Endothelial cell of umbilical vein (primary cell): ENCODE data around the gene PTPRD. TPM values are rescaled to one million over a fixed set of nuclear protein-coding genes. Genes with fewer than 3 reads are reported as not detected.

Experiments used
- BruUV-seq: library from RNA; stranded (reverse); fragments of 400-500 nt; replicated peaks from 2 replicates; lab custom pipeline; 2021; lab: Mats Ljungman, UMichigan
- CTCF ChIA-PET: fragments of 300-600, 350-600 bp; sonication (Branson Sonifier 250); formaldehyde crosslinking; loops from one replicate; lab custom pipeline; 2021; ENCODE audit warnings: antibody characterized with exemption, inconsistent platforms; lab: Charles Lee
- POLR2A ChIA-PET: fragments of 300-600, 350-600 bp; sonication (Branson Sonifier 250); formaldehyde crosslinking; loops from one replicate; lab custom pipeline; 2021; ENCODE audit warnings: antibody characterized with exemption, inconsistent platforms; lab: Charles Lee
- DNase-seq: peaks from one replicate; pipeline ENCODE4 v3.0.0-alpha.2; 2011; ENCODE audit warnings: low read depth, low spot score
- FAIRE-seq: peaks from 2 replicates; lab custom pipeline; 2011; peaks lifted over from hg19 to GRCh38; lab: Jason Lieb, UNC
- H2AFZ ChIP-seq: 2 replicates; pipeline ENCODE4 v1.6.0; 2012; ENCODE audit warnings: low read depth, low read length, control low read depth, inconsistent platforms
- H3K27ac ChIP-seq: 2 replicates; pipeline ENCODE4 v1.5.1; 2011; ENCODE audit warnings: low read depth, mild to moderate bottlenecking, control low read depth, low read length, moderate library complexity; ENCODE audit not compliant: insufficient read depth
- H3K27me3 ChIP-seq, 2 experiments: 2 replicates each; pipeline versions ENCODE4 v1.6.0 to v1.6.1; 2011; ENCODE audit warnings: low read length in 2 of 2, mixed read lengths in 1 of 2; ENCODE audit not compliant: control insufficient read depth in 2 of 2, insufficient read depth in 2 of 2
- H3K36me3 ChIP-seq, 2 experiments: 2 replicates in 1 of 2; 3 replicates in 1 of 2; pipeline ENCODE4 v1.5.1; 2011; ENCODE audit warnings: low read length in 2 of 2, mild to moderate bottlenecking in 1 of 2, moderate library complexity in 1 of 2; ENCODE audit not compliant: control insufficient read depth in 2 of 2, insufficient read depth in 2 of 2; ENCODE audit errors: extremely low read depth in 1 of 2
- H3K4me1 ChIP-seq: 3 replicates; pipeline ENCODE4 v1.5.1; 2011; ENCODE audit warnings: mild to moderate bottlenecking, low read length; ENCODE audit not compliant: control insufficient read depth, insufficient read depth; ENCODE audit errors: extremely low read depth
- H3K4me2 ChIP-seq: 2 replicates; pipeline ENCODE4 v1.6.1; 2011; ENCODE audit warnings: low read length, control low read depth, mixed read lengths; ENCODE audit not compliant: insufficient read depth
- H3K4me3 ChIP-seq, 3 experiments: fragments of 200-600 bp in 1 of 3; sonication (generic), shearing (Covaris generic) in 1 of 3; replicated peaks in 1 of 3; 2 replicates each; pipeline ENCODE4 v1.5.1; 2011 to 2016; ENCODE audit warnings: control low read depth in 3 of 3, low read length in 3 of 3, mild to moderate bottlenecking in 2 of 3, inconsistent platforms in 1 of 3, low read depth in 1 of 3, moderate library complexity in 1 of 3; ENCODE audit not compliant: insufficient read depth in 1 of 3
- H3K79me2 ChIP-seq: 2 replicates; pipeline ENCODE4 v1.6.0; 2012; ENCODE audit warnings: low read length, inconsistent platforms; ENCODE audit not compliant: control insufficient read depth, insufficient read depth
- H3K9ac ChIP-seq: replicated peaks from 2 replicates; pipeline ENCODE3; 2011; ENCODE audit warnings: low read length, control low read depth; ENCODE audit not compliant: insufficient read depth; ENCODE audit errors: extremely low read depth
- H3K9me1 ChIP-seq: replicated peaks from 3 replicates; pipeline ENCODE4 v1.6.0; 2011; ENCODE audit warnings: mild to moderate bottlenecking, low read length; ENCODE audit not compliant: control insufficient read depth, insufficient read depth; ENCODE audit errors: extremely low read depth
- H3K9me3 ChIP-seq: replicated peaks from 2 replicates; pipeline ENCODE4 v1.5.1; 2012; ENCODE audit warnings: low read length, inconsistent platforms; ENCODE audit not compliant: control insufficient read depth, insufficient read depth
- H4K20me1 ChIP-seq: replicated peaks from 2 replicates; pipeline ENCODE3; 2011; ENCODE audit warnings: mild to moderate bottlenecking, low read length; ENCODE audit not compliant: control insufficient read depth, insufficient read depth; ENCODE audit errors: extremely low read depth
- CTCF ChIP-seq, 2 donors: IDR thresholded peaks; 1 replicate in 1 of 2; 2 replicates in 1 of 2; pipeline ENCODE4 v1.5.1; 2011; ENCODE audit warnings: low read length in 2 of 2, mild to moderate bottlenecking in 2 of 2, moderate library complexity in 2 of 2, control low read depth in 1 of 2, inconsistent platforms in 1 of 2, low read depth in 1 of 2; ENCODE audit not compliant: insufficient read depth in 1 of 2; ENCODE audit errors: extremely low read depth in 1 of 2
- EZH2 ChIP-seq: IDR thresholded peaks from 2 replicates; pipeline ENCODE4 v1.6.1; 2012; ENCODE audit warnings: borderline replicate concordance, low read depth, mild to moderate bottlenecking, moderate library complexity, low read length, inconsistent platforms; ENCODE audit not compliant: severe bottlenecking
- FOS ChIP-seq: IDR thresholded peaks from 2 replicates; pipeline ENCODE4 v1.6.1; 2011; ENCODE audit warnings: mild to moderate bottlenecking, low read length, moderate library complexity, borderline replicate concordance; ENCODE audit not compliant: insufficient read depth
- GATA2 ChIP-seq: IDR thresholded peaks from 2 replicates; pipeline ENCODE4 v1.7.0; 2011; ENCODE audit warnings: low read depth, mild to moderate bottlenecking, moderate library complexity, mixed read lengths, low read length; ENCODE audit not compliant: insufficient read length, insufficient read depth
- JUN ChIP-seq: IDR thresholded peaks from 2 replicates; pipeline ENCODE4 v1.6.1; 2011; ENCODE audit warnings: borderline replicate concordance, low read depth; ENCODE audit not compliant: insufficient read length, insufficient read depth
- MAX ChIP-seq: IDR thresholded peaks from 2 replicates; pipeline ENCODE4 v1.6.1; 2011; ENCODE audit not compliant: insufficient read depth, insufficient read length
- MYC ChIP-seq: IDR thresholded peaks from one replicate; pipeline ENCODE4 v1.6.1; 2011; ENCODE audit warnings: mild to moderate bottlenecking, low read depth, low read length
- POLR2A ChIP-seq: IDR thresholded peaks from 2 replicates; pipeline ENCODE4 v1.6.1; 2012; ENCODE audit warnings: low read depth, mild to moderate bottlenecking, control low read depth, low read length
- POLR2AphosphoS5 ChIP-seq: IDR thresholded peaks from 2 replicates; pipeline ENCODE4 v1.6.1; 2012; ENCODE audit warnings: low read depth, mild to moderate bottlenecking, control low read depth, low read length, moderate library complexity; ENCODE audit not compliant: insufficient read depth
- dilution Hi-C: fragments of 300-500 bp; cut with MboI; formaldehyde crosslinking; loops from one replicate; pipeline ENCODE4 v1.15.0; 2019; ENCODE audit warnings: low sequenced_read_pairs; ENCODE audit not compliant: extremely low pct_ligation_motif_present
- intact Hi-C: fragments of 100-400 bp; cut with micrococcal nuclease; formaldehyde crosslinking; loops from one replicate; pipeline ENCODE4 v1.10.0; 2022
- polyA plus RNA-seq, 4 experiments: library from polyadenylated mRNA; depleted of rRNA in 3 of 4; stranded (reverse) in 3 of 4; unstranded in 1 of 4; fragments of >200 nt; gene quantifications; 2 replicates each; pipeline versions ENCODE4 v1.2.1 to v1.2.3, GENCODE V29; 2011 to 2012; ENCODE audit warnings: missing spikeins in 1 of 4
- total RNA-seq: library from RNA; stranded (reverse); gene quantifications from 2 replicates; pipeline ENCODE4 v1.2.3, GENCODE V29; 2021

Gene PTPRD
- total and polyA plus RNA-seq, 2 donors (not counting 3 experiments of a cell fraction or from before 2014, with no cell fraction given), result 5.5 to 5.7 TPM

GRCh38 chr9:8268881-8269280 is 2343.9 kb downstream of the PTPRD start:
- Histone ChIP-seq H4K20me1 (no peaks in the 10 kb centered on the region), H2AFZ (no peak overlapping the region), H3K27me3 (no peaks in the 10 kb centered on the region), H3K9me1 (no peaks in the 10 kb centered on the region), H3K9ac (no peak overlapping the region), H3K9me3 (no peaks in the 10 kb centered on the region), H3K27ac (no peak overlapping the region), H3K4me1 (no peaks in the 10 kb centered on the region), H3K36me3 (no peaks in the 10 kb centered on the region), H3K4me2 (no peak overlapping the region), H3K4me3 (no peak overlapping the region), H3K79me2 (no peaks in the 10 kb centered on the region)
- FAIRE-seq (no peak), DNase-seq (no peak)
- dilution Hi-C loops (no loop called here), intact Hi-C loops (no loop called here)
- POLR2A ChIA-PET, result no interaction called here
- CTCF ChIA-PET, result no interaction called here
- BruUV-seq, result no TSS peak
- TF ChIP-seq POLR2A (no peak), GATA2 (no peak), MYC (no peak), MAX (no peak), JUN (no peak), CTCF (IDR thresholded peaks at IDR 0.05; ENCODE audit: extremely low read depth in 1 of 2, insufficient read depth in 1 of 2, low read depth in 1 of 2, low read length in 2 of 2) (no peak), EZH2 (no peak), FOS (no peak), POLR2AphosphoS5 (no peak)
